HCT116 (cell line): Measurements from ENCODE around the gene ZNF785. TPM values are rescaled to one million over a fixed set of nuclear protein-coding genes. Genes with fewer than 3 reads are reported as not detected.

Source experiments
- ATAC-seq: fragments of 200-7000 bp; cut with Tn5 transposase; 2 replicates; pipeline ENCODE4 v1.9.1; 2020; ENCODE audit warnings: mild to moderate bottlenecking, moderate library complexity
- BruUV-seq: library from RNA; stranded (reverse); fragments of 400-500 nt; replicated peaks from 2 replicates; lab custom pipeline; 2021; lab: Mats Ljungman, UMichigan
- CTCF ChIA-PET: fragments of 300-600 bp; sonication (Branson Sonifier 250); formaldehyde crosslinking; loops from one replicate; lab custom pipeline; 2021; ENCODE audit warnings: antibody characterized with exemption; lab: Charles Lee
- POLR2A ChIA-PET: fragments of 300-600, 350-600 bp; sonication (Branson Sonifier 250); formaldehyde crosslinking; loops from one replicate; lab custom pipeline; 2021; ENCODE audit warnings: antibody characterized with exemption; lab: Charles Lee
- RAD21 ChIA-PET, 2 experiments: fragments of 300-600 bp; sonication (Branson Sonifier 250); formaldehyde crosslinking; loops; one replicate each; lab custom pipeline; 2023; ENCODE audit warnings: low total read pairs in 2 of 2; ENCODE audit not compliant: uncharacterized antibody in 2 of 2, unreplicated experiment in 2 of 2, low non-redundant PET in 1 of 2; lab: Charles Lee
- DNase-seq: peaks from one replicate; pipeline ENCODE4 v3.0.0-alpha.2; 2010; ENCODE audit warnings: low read depth, low spot score
- H2AFZ ChIP-seq: fragments of 200-600 bp; shearing (Covaris generic), sonication (generic); 2 replicates; pipeline ENCODE4 v1.6.1; 2017; ENCODE audit warnings: low read depth, mixed run types, mixed read lengths, antibody characterized with exemption, low read length; ENCODE audit not compliant: poor library complexity, severe bottlenecking
- H3K27ac ChIP-seq: 2 replicates; pipeline ENCODE4 v1.5.1; 2012; ENCODE audit warnings: low read depth, low read length
- H3K27me3 ChIP-seq: fragments of 200-600 bp; sonication (generic); 2 replicates; pipeline ENCODE4 v1.6.1; 2016; ENCODE audit warnings: mixed run types, low read length, mixed read lengths; ENCODE audit not compliant: insufficient read depth
- H3K36me3 ChIP-seq, 2 experiments: fragments of 200-500 bp in 1 of 2; fragments of 200-600 bp in 1 of 2; sonication (Bioruptor generic) in 1 of 2; sonication (generic) in 1 of 2; 2 replicates each; pipeline versions ENCODE4 v1.5.1 to v1.6.1; 2014 to 2016; ENCODE audit warnings: low read length in 2 of 2, inconsistent platforms in 1 of 2, mixed read lengths in 1 of 2, mixed run types in 1 of 2; ENCODE audit not compliant: insufficient read depth in 2 of 2, control insufficient read depth in 1 of 2
- H3K4me1 ChIP-seq, 2 experiments: fragments of 200-600 bp in 1 of 2; sonication (generic) in 1 of 2; 2 replicates each; pipeline versions ENCODE4 v1.5.1 to v1.6.1; 2012 to 2017; ENCODE audit warnings: low read length in 2 of 2, inconsistent platforms in 1 of 2, mild to moderate bottlenecking in 1 of 2, mixed read lengths in 1 of 2, mixed run types in 1 of 2, moderate library complexity in 1 of 2; ENCODE audit not compliant: insufficient read depth in 2 of 2, control insufficient read depth in 1 of 2
- H3K4me2 ChIP-seq: fragments of 200-600 bp; sonication (generic); 2 replicates; pipeline ENCODE4 v1.6.1; 2017; ENCODE audit warnings: mixed run types, low read length, mixed read lengths
- H3K4me3 ChIP-seq, 2 experiments: fragments of 200-600 bp in 1 of 2; sonication (generic) in 1 of 2; replicated peaks in 1 of 2; 2 replicates each; pipeline ENCODE4 v1.5.1; 2011 to 2016; ENCODE audit warnings: low read length in 2 of 2, control low read depth in 1 of 2, low read depth in 1 of 2, mild to moderate bottlenecking in 1 of 2, mixed read lengths in 1 of 2, mixed run types in 1 of 2
- H3K79me2 ChIP-seq: fragments of 200-600 bp; sonication (generic); 2 replicates; pipeline ENCODE4 v1.6.1; 2017; ENCODE audit warnings: mild to moderate bottlenecking, mixed run types, low read length, moderate library complexity, mixed read lengths; ENCODE audit not compliant: insufficient read depth
- H3K9ac ChIP-seq: fragments of 200-600 bp; sonication (generic); 2 replicates; pipeline ENCODE4 v1.6.1; 2016; ENCODE audit warnings: low read length, mixed read lengths
- H3K9me2 ChIP-seq: fragments of 200-600 bp; sonication (generic), shearing (Covaris generic); 2 replicates; pipeline ENCODE4 v1.6.1; 2017; ENCODE audit warnings: mixed run types, mild to moderate bottlenecking, moderate library complexity; ENCODE audit not compliant: insufficient read depth
- H3K9me3 ChIP-seq, 2 experiments: fragments of 200-500 bp in 1 of 2; fragments of 200-600 bp in 1 of 2; sonication (Bioruptor generic) in 1 of 2; sonication (generic) in 1 of 2; 2 replicates each; pipeline ENCODE4 v1.6.1; 2014 to 2017; ENCODE audit warnings: low read length in 2 of 2, mixed read lengths in 2 of 2, inconsistent platforms in 1 of 2, low read depth in 1 of 2, mild to moderate bottlenecking in 1 of 2, mixed run types in 1 of 2, moderate library complexity in 1 of 2; ENCODE audit not compliant: control insufficient read depth in 1 of 2, insufficient read depth in 1 of 2
- H4K20me1 ChIP-seq: fragments of 200-600 bp; sonication (generic), shearing (Covaris generic); 2 replicates; pipeline ENCODE4 v1.6.1; 2017; ENCODE audit warnings: mixed run types, mild to moderate bottlenecking, moderate library complexity; ENCODE audit not compliant: insufficient read depth
- CEBPB ChIP-seq: IDR thresholded peaks from 2 replicates; pipeline ENCODE4 v1.6.1; 2012; ENCODE audit warnings: low read depth
- FOSL1 ChIP-seq: IDR thresholded peaks from 2 replicates; pipeline ENCODE4 v1.6.1; 2012; ENCODE audit warnings: low read depth
- JUND ChIP-seq: IDR thresholded peaks from 2 replicates; pipeline ENCODE4 v1.6.1; 2012
- POLR2A ChIP-seq: IDR thresholded peaks from 2 replicates; pipeline ENCODE4 v1.7.0; 2011; ENCODE audit warnings: borderline replicate concordance; ENCODE audit not compliant: insufficient read depth, insufficient read length; ENCODE audit errors: extremely low read depth
- POLR2AphosphoS5 ChIP-seq: IDR thresholded peaks from 2 replicates; pipeline ENCODE4 v1.6.1; 2011; ENCODE audit warnings: mild to moderate bottlenecking, low read depth, low read length, moderate library complexity
- RAD21 ChIP-seq: IDR thresholded peaks from 2 replicates; pipeline ENCODE4 v1.6.1; 2012; ENCODE audit warnings: low read depth, mild to moderate bottlenecking
- SIN3A ChIP-seq: IDR thresholded peaks from 2 replicates; pipeline ENCODE4 v1.6.1; 2012; ENCODE audit warnings: low read depth
- SP1 ChIP-seq: IDR thresholded peaks from 2 replicates; pipeline ENCODE4 v1.6.1; 2012; ENCODE audit warnings: low read depth
- TCF7L2 ChIP-seq: IDR thresholded peaks from 2 replicates; pipeline ENCODE4 v1.7.0; 2011; ENCODE audit warnings: borderline replicate concordance, inconsistent platforms; ENCODE audit not compliant: insufficient read depth, insufficient read length; ENCODE audit errors: extremely low read depth
- YY1 ChIP-seq: IDR thresholded peaks from 2 replicates; pipeline ENCODE4 v1.6.1; 2011; ENCODE audit warnings: low read length, low read depth, moderate library complexity, mild to moderate bottlenecking; ENCODE audit not compliant: insufficient replicate concordance; ENCODE audit errors: extremely low read depth
- ZNF274 ChIP-seq: fragments of 200-500 bp; sonication (Bioruptor generic); IDR thresholded peaks from 2 replicates; pipeline ENCODE4 v1.6.1; 2014; ENCODE audit warnings: mild to moderate bottlenecking, low read depth, low read length, inconsistent platforms
- intact Hi-C: fragments of 100-400 bp; cut with micrococcal nuclease; formaldehyde crosslinking; loops from 2 replicates; pipeline ENCODE4 v1.10.0; 2022
- total RNA-seq: library from RNA; stranded (reverse); gene quantifications from one replicate; pipeline ENCODE4 v1.2.1, GENCODE V29; 2021; ENCODE audit not compliant: unreplicated experiment
- TF ChIP-seq, protein P1 (sequence below): IDR thresholded peaks from 2 replicates; pipeline ENCODE4 v1.6.1; 2011; ENCODE audit warnings: mild to moderate bottlenecking, low read length, moderate library complexity; ENCODE audit not compliant: insufficient replicate concordance; ENCODE audit errors: extremely low read depth
- TF ChIP-seq, protein P2 (sequence below): IDR thresholded peaks from 2 replicates; pipeline ENCODE4 v1.6.1; 2012
- TF ChIP-seq, protein P3 (sequence below): IDR thresholded peaks from 2 replicates; pipeline ENCODE4 v1.6.1; 2012

The ZNF785 gene
- total RNA-seq, 1 experiment from 2014 or later, result 0.15 TPM

DNA sequence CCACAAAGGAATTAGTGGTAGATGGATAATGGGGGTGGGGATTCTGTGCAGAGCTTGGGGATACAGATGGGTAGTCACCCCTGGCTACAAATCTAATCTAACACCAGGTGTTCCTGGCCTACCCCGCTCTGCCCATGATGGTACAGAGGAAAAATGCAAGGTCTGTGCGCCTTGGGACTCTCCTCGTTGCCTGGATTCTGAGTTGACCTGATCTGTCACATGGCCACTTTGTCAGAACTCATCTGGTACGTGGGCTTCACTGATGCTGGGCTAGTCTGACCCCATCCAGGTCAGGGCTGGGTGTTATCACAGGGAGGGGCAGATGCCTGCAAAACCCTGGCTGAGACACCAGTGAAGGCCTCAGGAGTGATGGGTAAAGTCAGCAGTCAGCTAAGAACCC is 32.5 kb downstream of the ZNF785 start (continued):
- TF ChIP-seq, protein P1, sequence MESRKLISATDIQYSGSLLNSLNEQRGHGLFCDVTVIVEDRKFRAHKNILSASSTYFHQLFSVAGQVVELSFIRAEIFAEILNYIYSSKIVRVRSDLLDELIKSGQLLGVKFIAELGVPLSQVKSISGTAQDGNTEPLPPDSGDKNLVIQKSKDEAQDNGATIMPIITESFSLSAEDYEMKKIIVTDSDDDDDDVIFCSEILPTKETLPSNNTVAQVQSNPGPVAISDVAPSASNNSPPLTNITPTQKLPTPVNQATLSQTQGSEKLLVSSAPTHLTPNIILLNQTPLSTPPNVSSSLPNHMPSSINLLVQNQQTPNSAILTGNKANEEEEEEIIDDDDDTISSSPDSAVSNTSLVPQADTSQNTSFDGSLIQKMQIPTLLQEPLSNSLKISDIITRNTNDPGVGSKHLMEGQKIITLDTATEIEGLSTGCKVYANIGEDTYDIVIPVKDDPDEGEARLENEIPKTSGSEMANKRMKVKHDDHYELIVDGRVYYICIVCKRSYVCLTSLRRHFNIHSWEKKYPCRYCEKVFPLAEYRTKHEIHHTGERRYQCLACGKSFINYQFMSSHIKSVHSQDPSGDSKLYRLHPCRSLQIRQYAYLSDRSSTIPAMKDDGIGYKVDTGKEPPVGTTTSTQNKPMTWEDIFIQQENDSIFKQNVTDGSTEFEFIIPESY, result no peak
- no peak for TF ChIP-seq RAD21

DNA sequence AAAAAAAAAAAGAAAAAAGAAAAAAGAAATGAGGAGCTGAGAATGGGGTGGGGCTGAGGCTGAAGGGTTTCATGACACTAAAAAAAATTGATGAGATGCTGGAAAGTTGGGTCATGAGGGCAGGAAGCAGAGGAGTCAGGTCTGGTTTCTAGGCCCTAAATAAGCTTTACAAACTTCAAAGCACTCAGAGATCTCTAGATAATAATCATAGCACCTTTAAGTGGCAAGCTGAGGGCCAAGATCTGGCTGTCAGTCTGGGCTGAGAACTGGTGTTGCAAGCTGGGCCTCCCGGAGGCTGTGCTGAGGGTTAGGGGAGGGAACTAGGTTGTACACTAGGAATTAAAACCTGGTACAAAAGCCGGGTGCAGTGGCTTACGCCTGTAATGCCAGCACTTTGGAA is 33.7 kb downstream of the ZNF785 start:
- Histone ChIP-seq H3K79me2 (peaks cover 6% of the 10 kb centered on the region; the same call in 1 of the 2 replicates), H3K27me3 (no peaks in the 10 kb centered on the region), H3K9me2 (no peaks in the 10 kb centered on the region), H3K4me3 (no peak overlapping the region), H3K27ac (no peak overlapping the region), H3K36me3 (peaks cover 4% of the 10 kb centered on the region in 2 experiments; a peak in 2 of 4 replicates), H2AFZ (no peak overlapping the region), H4K20me1 (no peaks in the 10 kb centered on the region), H3K4me2 (no peak overlapping the region), H3K4me1 (peaks cover 6 to 13% of the 10 kb centered on the region in 2 experiments), H3K9ac (no peak overlapping the region), H3K9me3 (no peaks in the 10 kb centered on the region)
- ChIA-PET CTCF (no interaction called here), POLR2A (no interaction called here), RAD21 (interaction anchor here in 1 of 2 experiments (0.7 kb wide), 1 partner anchor 46 kb away, joined by 3 read pairs; no protein-coding TSS in a partner anchor)
- no peak for TF ChIP-seq YY1
- TF ChIP-seq POLR2AphosphoS5, result no peak
- TF ChIP-seq, protein P2, sequence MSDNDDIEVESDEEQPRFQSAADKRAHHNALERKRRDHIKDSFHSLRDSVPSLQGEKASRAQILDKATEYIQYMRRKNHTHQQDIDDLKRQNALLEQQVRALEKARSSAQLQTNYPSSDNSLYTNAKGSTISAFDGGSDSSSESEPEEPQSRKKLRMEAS, result no peak
- no peak for TF ChIP-seq POLR2A
- TF ChIP-seq, protein P3, sequence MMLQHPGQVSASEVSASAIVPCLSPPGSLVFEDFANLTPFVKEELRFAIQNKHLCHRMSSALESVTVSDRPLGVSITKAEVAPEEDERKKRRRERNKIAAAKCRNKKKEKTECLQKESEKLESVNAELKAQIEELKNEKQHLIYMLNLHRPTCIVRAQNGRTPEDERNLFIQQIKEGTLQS, result no peak
- TF ChIP-seq JUND, result no peak
- no peak for TF ChIP-seq TCF7L2
- no peak for TF ChIP-seq SIN3A
- no peak for TF ChIP-seq CEBPB
- no peak for TF ChIP-seq FOSL1
- no peak for TF ChIP-seq RAD21
- TF ChIP-seq SP1, result no peak
- TF ChIP-seq ZNF274, result no peak
- BruUV-seq, result no TSS peak
- ATAC-seq, result no peak
- intact Hi-C loops, result no loop called here
- DNase-seq, result no peak
